Neural progenitor cell (in vitro differentiated cells): ENCODE results near the gene TLR5.

ENCODE experiments used
- EZH2 ChIP-seq: fragments of 200-600 bp; sonication (generic); IDR thresholded peaks from 2 replicates; pipeline ENCODE4 v1.6.1; 2017; ENCODE audit warnings: antibody characterized with exemption, mild to moderate bottlenecking, moderate library complexity
- TF ChIP-seq, protein P1 (sequence below): fragments of 200-600 bp; sonication (generic); IDR thresholded peaks from 2 replicates; pipeline ENCODE4 v1.5.1; 2017; ENCODE audit warnings: antibody characterized with exemption, mild to moderate bottlenecking

DNA sequence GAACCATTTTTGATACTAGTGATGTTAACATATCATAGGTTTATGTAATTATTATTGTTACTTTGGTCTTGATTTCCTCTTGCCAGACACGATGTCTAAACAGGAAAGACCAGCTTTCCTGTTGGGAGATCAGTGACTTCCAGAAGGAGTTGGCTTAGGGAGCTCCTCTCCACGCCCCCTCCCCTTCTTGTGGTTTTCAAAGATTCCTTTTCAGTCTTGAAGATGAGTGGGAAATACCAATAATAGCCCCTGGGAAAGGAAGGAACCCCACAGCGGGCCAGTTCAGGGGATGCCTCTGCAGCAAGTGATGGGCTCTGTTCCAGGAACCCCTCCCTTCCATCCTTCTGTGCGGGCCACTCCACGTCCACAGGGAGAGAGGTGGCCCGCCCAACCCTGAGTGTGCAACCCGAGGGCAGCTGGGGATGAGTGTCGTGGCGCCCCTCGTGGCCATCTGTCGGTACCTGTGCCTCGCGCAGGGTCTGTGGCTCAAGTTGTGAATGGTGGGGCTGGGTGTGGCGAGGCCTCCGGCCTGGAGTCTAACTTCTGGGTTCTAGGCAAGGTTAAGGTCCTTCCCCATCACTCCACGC lies 65.7 kb downstream of the TLR5 start:
- no peak for TF ChIP-seq EZH2
- TF ChIP-seq, protein P1, sequence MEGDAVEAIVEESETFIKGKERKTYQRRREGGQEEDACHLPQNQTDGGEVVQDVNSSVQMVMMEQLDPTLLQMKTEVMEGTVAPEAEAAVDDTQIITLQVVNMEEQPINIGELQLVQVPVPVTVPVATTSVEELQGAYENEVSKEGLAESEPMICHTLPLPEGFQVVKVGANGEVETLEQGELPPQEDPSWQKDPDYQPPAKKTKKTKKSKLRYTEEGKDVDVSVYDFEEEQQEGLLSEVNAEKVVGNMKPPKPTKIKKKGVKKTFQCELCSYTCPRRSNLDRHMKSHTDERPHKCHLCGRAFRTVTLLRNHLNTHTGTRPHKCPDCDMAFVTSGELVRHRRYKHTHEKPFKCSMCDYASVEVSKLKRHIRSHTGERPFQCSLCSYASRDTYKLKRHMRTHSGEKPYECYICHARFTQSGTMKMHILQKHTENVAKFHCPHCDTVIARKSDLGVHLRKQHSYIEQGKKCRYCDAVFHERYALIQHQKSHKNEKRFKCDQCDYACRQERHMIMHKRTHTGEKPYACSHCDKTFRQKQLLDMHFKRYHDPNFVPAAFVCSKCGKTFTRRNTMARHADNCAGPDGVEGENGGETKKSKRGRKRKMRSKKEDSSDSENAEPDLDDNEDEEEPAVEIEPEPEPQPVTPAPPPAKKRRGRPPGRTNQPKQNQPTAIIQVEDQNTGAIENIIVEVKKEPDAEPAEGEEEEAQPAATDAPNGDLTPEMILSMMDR = no peak
